PC-3 (cell line): ENCODE results near the gene DEFB119.

Experiments used
- CTCF ChIP-seq: fragments of 300-600 bp; sonication (generic); conservative IDR thresholded peaks from 2 replicates; pipeline ENCODE4 v1.5.1; 2017; ENCODE audit warnings: antibody characterized with exemption, low read depth, mild to moderate bottlenecking, low read length
- EZH2 ChIP-seq: fragments of 300-600 bp; sonication (generic); IDR thresholded peaks from one replicate; pipeline ENCODE4 v1.6.1; 2017; ENCODE audit warnings: antibody characterized with exemption, mild to moderate bottlenecking, low read length; ENCODE audit not compliant: unreplicated experiment
- EZH2phosphoT487 ChIP-seq: fragments of 300-600 bp; sonication (generic); IDR thresholded peaks from 2 replicates; pipeline ENCODE4 v1.6.1; 2018; ENCODE audit warnings: mild to moderate bottlenecking, antibody characterized with exemption, low read length, borderline replicate concordance

DNA sequence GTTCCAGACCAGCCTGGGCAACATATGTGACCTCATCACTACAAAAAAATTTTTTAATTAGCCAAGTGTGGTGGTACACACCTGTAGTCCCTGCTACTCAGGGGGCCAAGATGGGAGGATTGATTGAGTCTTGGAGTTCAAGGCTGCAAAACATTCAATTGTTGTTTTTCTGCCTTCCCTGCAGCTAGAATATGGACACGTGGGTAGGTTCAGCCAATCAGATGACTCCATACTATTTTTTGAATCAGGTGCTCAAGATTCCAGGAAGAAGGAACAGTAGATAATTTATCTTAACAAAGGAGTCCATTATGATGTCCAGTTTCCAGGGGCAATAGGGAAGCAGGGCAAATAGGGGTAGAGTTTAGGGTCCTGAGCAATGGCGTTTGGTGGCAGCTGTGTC lies 2.4 kb upstream of the DEFB119 start:
- TF ChIP-seq CTCF (no peak), EZH2phosphoT487 (no peak), EZH2 (no peak)
